HepG2 (cell line): ENCODE results near the gene PKD1L1. TPM values are rescaled to one million over a fixed set of nuclear protein-coding genes. Genes with fewer than 3 reads are reported as not detected.

Experiments
- ATAC-seq: fragments of 200-7000 bp; cut with Tn5 transposase; 3 replicates; pipeline ENCODE4 v1.9.1; 2020; ENCODE audit warnings: mild to moderate bottlenecking, moderate library complexity
- BruUV-seq: library from RNA; stranded (reverse); fragments of 400-500 nt; replicated peaks from 2 replicates; lab custom pipeline; 2021; lab: Mats Ljungman, UMichigan
- CTCF ChIA-PET: fragments of 300-600 bp; formaldehyde crosslinking; extraction: SDS; loops from one replicate; lab custom pipeline; 2021; ENCODE audit warnings: low total read pairs, inconsistent platforms, low intra/inter-chr PET ratio; lab: Yijun Ruan, JAX
- POLR2A ChIA-PET: fragments of 350-600 bp; sonication (Branson Sonifier 250); formaldehyde crosslinking; loops from one replicate; lab custom pipeline; 2020; ENCODE audit warnings: antibody characterized with exemption, inconsistent platforms; lab: Yijun Ruan, JAX
- DNase-seq: peaks from one replicate; pipeline ENCODE4 v3.0.0-alpha.2; 2015; ENCODE audit warnings: low spot score
- FAIRE-seq: peaks from 3 replicates; lab custom pipeline; 2011; peaks lifted over from hg19 to GRCh38; lab: Jason Lieb, UNC
- H2AFZ ChIP-seq: one replicate; pipeline ENCODE4 v1.6.1; 2011; ENCODE audit warnings: low read length, inconsistent platforms
- H3K27ac ChIP-seq: fragments of 300-600 bp; 3 replicates; pipeline ENCODE4 v1.8.0; 2011; ENCODE audit warnings: mixed run types, mild to moderate bottlenecking, mixed read lengths, low read length, inconsistent platforms; ENCODE audit not compliant: insufficient read depth; ENCODE audit errors: extremely low read length
- H3K27me3 ChIP-seq, 2 experiments: fragments of 200-600 bp in 1 of 2; 2 replicates in 1 of 2; 3 replicates in 1 of 2; pipeline versions ENCODE4 v1.6.0 to v1.8.0; 2011; ENCODE audit warnings: low read length in 2 of 2, mild to moderate bottlenecking in 2 of 2, moderate library complexity in 2 of 2, inconsistent platforms in 1 of 2; ENCODE audit not compliant: insufficient read depth in 2 of 2, control insufficient read depth in 1 of 2
- H3K36me3 ChIP-seq, 2 experiments: fragments of 200-600 bp in 1 of 2; replicated peaks in 1 of 2; 2 replicates in 1 of 2; 3 replicates in 1 of 2; pipeline versions ENCODE4 v1.5.1 to v1.8.0; 2011; ENCODE audit warnings: low read length in 2 of 2, inconsistent platforms in 1 of 2; ENCODE audit not compliant: insufficient read depth in 2 of 2, control insufficient read depth in 1 of 2
- H3K4me1 ChIP-seq: 2 replicates; pipeline ENCODE4 v1.5.1; 2012; ENCODE audit warnings: low read length, inconsistent platforms; ENCODE audit not compliant: insufficient read depth
- H3K4me2 ChIP-seq: 2 replicates; pipeline ENCODE4 v1.6.0; 2011; ENCODE audit warnings: low read depth, low read length, inconsistent platforms
- H3K4me3 ChIP-seq, 3 experiments: fragments of 200-600 bp in 1 of 3; sonication (generic), shearing (Covaris generic) in 1 of 3; replicated peaks in 1 of 3; 2 replicates each; pipeline ENCODE4 v1.5.1; 2011 to 2016; ENCODE audit warnings: low read length in 3 of 3, inconsistent platforms in 2 of 3, low read depth in 2 of 3, mild to moderate bottlenecking in 2 of 3, control low read depth in 1 of 3, mixed read lengths in 1 of 3; ENCODE audit not compliant: insufficient read depth in 1 of 3
- H3K79me2 ChIP-seq: one replicate; pipeline ENCODE4 v1.6.1; 2011; ENCODE audit warnings: low read length, inconsistent platforms; ENCODE audit not compliant: insufficient read depth
- H3K9ac ChIP-seq: 2 replicates; pipeline ENCODE4 v1.6.0; 2011; ENCODE audit warnings: mild to moderate bottlenecking, low read depth, low read length, inconsistent platforms; ENCODE audit not compliant: insufficient read depth
- H3K9me3 ChIP-seq: 2 replicates; pipeline ENCODE4 v1.5.1; 2012; ENCODE audit warnings: mild to moderate bottlenecking, low read length
- H4K20me1 ChIP-seq: 2 replicates; pipeline ENCODE4 v1.6.0; 2011; ENCODE audit warnings: inconsistent platforms, mild to moderate bottlenecking, low read length, moderate library complexity; ENCODE audit not compliant: insufficient read depth
- DR1 ChIP-seq: sonication (generic); formaldehyde crosslinking; IDR thresholded peaks from 2 replicates; pipeline ENCODE4 v1.8.0; 2021; ENCODE audit warnings: mild to moderate bottlenecking, missing genetic modification reagents, inconsistent platforms
- FOXK1 ChIP-seq: sonication (generic); formaldehyde crosslinking; IDR thresholded peaks from 2 replicates; pipeline ENCODE4 v1.4.0; 2020; ENCODE audit warnings: low read depth, missing genetic modification reagents, borderline replicate concordance
- GATAD2A ChIP-seq: IDR thresholded peaks from 2 replicates; pipeline ENCODE4 v1.6.1; 2016
- HDAC1 ChIP-seq: sonication (generic); formaldehyde crosslinking; IDR thresholded peaks from 2 replicates; pipeline ENCODE4 v1.5.1; 2020; ENCODE audit warnings: mild to moderate bottlenecking, missing genetic modification reagents
- HOXA7 ChIP-seq: sonication (generic); formaldehyde crosslinking; IDR thresholded peaks from 2 replicates; pipeline ENCODE4 v1.8.1; 2022; ENCODE audit warnings: mild to moderate bottlenecking, missing genetic modification reagents, moderate library complexity
- MYC ChIP-seq: sonication (generic); formaldehyde crosslinking; IDR thresholded peaks from 2 replicates; pipeline ENCODE4 v1.9.0; 2021; ENCODE audit warnings: missing genetic modification reagents, borderline replicate concordance
- SNAPC4 ChIP-seq: sonication (generic); formaldehyde crosslinking; IDR thresholded peaks from 2 replicates; pipeline ENCODE4 v1.4.0; 2020; ENCODE audit warnings: mild to moderate bottlenecking, missing genetic modification reagents
- TCF7L2 ChIP-seq: IDR thresholded peaks from 2 replicates; pipeline ENCODE4 v1.6.1; 2011; ENCODE audit warnings: mild to moderate bottlenecking, low read depth, low read length, moderate library complexity
- XRCC5 ChIP-seq: fragments of 200-400 bp; formaldehyde crosslinking; optimal IDR thresholded peaks from 2 replicates; pipeline ENCODE3; 2017; ENCODE audit warnings: mild to moderate bottlenecking, low read length
- ZNF552 ChIP-seq: sonication (generic); formaldehyde crosslinking; IDR thresholded peaks from 2 replicates; pipeline ENCODE4 v1.9.0; 2022; ENCODE audit warnings: missing genetic modification reagents, mild to moderate bottlenecking, borderline replicate concordance
- ZNF614 ChIP-seq: IDR thresholded peaks from 2 replicates; pipeline ENCODE4 v1.6.1; 2018; ENCODE audit warnings: missing biosample characterization, missing genetic modification reagents, inconsistent platforms, borderline replicate concordance
- ZNF709 ChIP-seq: sonication (generic); formaldehyde crosslinking; IDR thresholded peaks from 2 replicates; pipeline ENCODE4 v1.5.0; 2020; ENCODE audit warnings: mild to moderate bottlenecking, missing genetic modification reagents
- ZNF850 ChIP-seq: sonication (generic); formaldehyde crosslinking; conservative IDR thresholded peaks from 2 replicates; pipeline ENCODE4 v1.9.0; 2021; ENCODE audit warnings: mild to moderate bottlenecking, missing genetic modification reagents
- WGBS: methylation state at CpG from one replicate; pipeline ENCODE4 v1.1.6; 2017; ENCODE audit warnings: low lambda C conversion rate; 5-methylcytosine and 5-hydroxymethylcytosine counted together
- in situ Hi-C: cut with HindIII; loops from 2 replicates; pipeline ENCODE4 v1.10.0; 2017; ENCODE audit warnings: low pct_unique_long_range_greater_than_20kb; ENCODE audit not compliant: extremely low pct_ligation_motif_present
- intact Hi-C: fragments of 100-400 bp; cut with micrococcal nuclease; formaldehyde crosslinking; loops from one replicate; pipeline ENCODE4 v1.10.0; 2022; ENCODE audit not compliant: unreplicated experiment
- polyA plus RNA-seq, 8 experiments: library from polyadenylated mRNA; depleted of rRNA in 3 of 8; stranded (reverse) in 7 of 8; unstranded in 1 of 8; fragments of >200 nt; fragmentation: Illumina TruSeq in 4 of 8; extraction: Trizol in 4 of 8; gene quantifications; 2 replicates each; pipeline versions ENCODE4 v1.2.1 to v1.2.3, GENCODE V29; 2011 to 2016; ENCODE audit warnings: low read depth in 4 of 8, missing spikeins in 1 of 8, mixed read lengths in 1 of 8; ENCODE audit not compliant: insufficient read depth in 1 of 8
- total RNA-seq, 5 experiments: library from RNA; depleted of rRNA; stranded (reverse); fragments of >200 nt; fragmentation: Illumina TruSeq; extraction: Trizol; gene quantifications; 2 replicates each; pipeline ENCODE4 v1.2.3, GENCODE V29; 2016; ENCODE audit warnings: low read depth in 1 of 5

Gene PKD1L1
- total and polyA plus RNA-seq, 2 of the 13 experiments (the other 11 are each of a cell fraction or from before 2014, with no cell fraction given): 0.01 TPM; not detected in 1

- no peaks in the 10 kb centered on the region for H3K9me3 ChIP-seq
- DNase-seq (no peak), ATAC-seq (no peak), FAIRE-seq (no peak)
- no peak overlapping the region for H3K4me3 ChIP-seq
- H3K79me2 ChIP-seq: no peaks in the 10 kb centered on the region
- BruUV-seq: no TSS peak
- no peak overlapping the region for H3K27ac ChIP-seq
- TF ChIP-seq GATAD2A (CRISPR knock-in tag) (no peak), TCF7L2 (no peak), HOXA7 (CRISPR knock-in tag) (no peak), FOXK1 (CRISPR knock-in tag) (no peak), ZNF614 (no peak), SNAPC4 (CRISPR knock-in tag) (no peak), ZNF850 (CRISPR knock-in tag) (no peak), ZNF709 (CRISPR knock-in tag) (no peak), DR1 (CRISPR knock-in tag) (no peak), ZNF552 (CRISPR knock-in tag) (no peak), MYC (no peak), XRCC5 (no peak), HDAC1 (CRISPR knock-in tag) (no peak)
- WGBS: 0% methylated on average over 2 of the region's 2 CpGs
- CTCF ChIA-PET: no interaction called here
- in situ Hi-C loops (no loop called here), intact Hi-C loops (no loop called here)
- no peaks in the 10 kb centered on the region for H3K36me3 ChIP-seq
- POLR2A ChIA-PET: no interaction called here
- no peaks in the 10 kb centered on the region for H4K20me1 ChIP-seq
- no peak overlapping the region for H3K9ac ChIP-seq
- H2AFZ ChIP-seq: no peak overlapping the region
- no peaks in the 10 kb centered on the region for H3K27me3 ChIP-seq
- no peaks in the 10 kb centered on the region for H3K4me1 ChIP-seq
- H3K4me2 ChIP-seq: no peak overlapping the region
Measured at GRCh38 chr7:47915616-47915976, 32.7 kb downstream of the PKD1L1 start.
